Measurements from ENCODE around the gene MFSD6.
"Not testable (repeated sequence)": the region's sequence is repeated elsewhere in the genome, so short reads cannot be mapped to it uniquely, and the experiment has no call there.

Gene MFSD6

GRCh38 chr2:190415794-190416775 is 7.9 kb downstream of the MFSD6 start:
- H3K4me1 Mint-ChIP-seq, result peaks cover 87% of the 10 kb centered on the region
- ATAC-seq, result no peak
- H3K4me3 Mint-ChIP-seq, result peak overlapping the region; percentile 73 to 76

GRCh38 chr2:190417045-190417842 is 9.1 kb downstream of the MFSD6 start:
- no peaks in the 10 kb centered on the region for H3K9me3 Mint-ChIP-seq
- ATAC-seq (no peak), DNase-seq (no peak)
- H3K27me3 Mint-ChIP-seq, result no peaks in the 10 kb centered on the region
- H3K4me1 Mint-ChIP-seq, result peaks cover 87% of the 10 kb centered on the region
- H3K4me3 Mint-ChIP-seq, result no peak overlapping the region
- H3K27ac Mint-ChIP-seq, result peak overlapping the region in 1 of 2 donors; percentile 56

More at GRCh38 chr2:190415794-190416775, 7.9 kb downstream of the MFSD6 start:
- Mint-ChIP-seq H3K9me3 (no peaks in the 10 kb centered on the region), H3K27me3 (no peaks in the 10 kb centered on the region), H3K27ac (peak overlapping the region; percentile 92 to 94)
- no peak for DNase-seq

GRCh38 chr2:190418727-190419126 is 10.6 kb downstream of the MFSD6 start:
- Mint-ChIP-seq H3K9me3 (no peaks in the 10 kb centered on the region), H3K27ac (no peak overlapping the region), H3K27me3 (no peaks in the 10 kb centered on the region), H3K4me1 (peaks cover 87% of the 10 kb centered on the region), H3K4me3 (no peak overlapping the region)
- DNase-seq (no peak), ATAC-seq (no peak)

GRCh38 chr2:190420801-190421200 is 12.6 kb downstream of the MFSD6 start:
- no peak for DNase-seq
- Mint-ChIP-seq H3K4me3 (no peak overlapping the region), H3K27me3 (no peaks in the 10 kb centered on the region), H3K4me1 (peaks cover 91% of the 10 kb centered on the region), H3K27ac (no peak overlapping the region), H3K9me3 (no peaks in the 10 kb centered on the region)
- no peak for ATAC-seq

GRCh38 chr2:190425221-190425866 is 17.2 kb downstream of the MFSD6 start:
- Mint-ChIP-seq H3K4me3 (peak overlapping the region; percentile 66 to 69), H3K9me3 (no peaks in the 10 kb centered on the region), H3K27ac (peak overlapping the region; percentile 92 to 97), H3K27me3 (no peaks in the 10 kb centered on the region), H3K4me1 (peaks cover 77% of the 10 kb centered on the region)
- ATAC-seq, result no peak
- DNase-seq, result no peak

- Mint-ChIP-seq H3K4me1 (peaks cover 71% of the 10 kb centered on the region), H3K27me3 (no peaks in the 10 kb centered on the region), H3K4me3 (peak overlapping the region; percentile 66 to 69), H3K9me3 (no peaks in the 10 kb centered on the region), H3K27ac (peak overlapping the region; percentile 92 to 97)
- ATAC-seq (no peak), DNase-seq (no peak)
Observed at GRCh38 chr2:190425883-190426658, 17.9 kb downstream of the MFSD6 start.

DNA sequence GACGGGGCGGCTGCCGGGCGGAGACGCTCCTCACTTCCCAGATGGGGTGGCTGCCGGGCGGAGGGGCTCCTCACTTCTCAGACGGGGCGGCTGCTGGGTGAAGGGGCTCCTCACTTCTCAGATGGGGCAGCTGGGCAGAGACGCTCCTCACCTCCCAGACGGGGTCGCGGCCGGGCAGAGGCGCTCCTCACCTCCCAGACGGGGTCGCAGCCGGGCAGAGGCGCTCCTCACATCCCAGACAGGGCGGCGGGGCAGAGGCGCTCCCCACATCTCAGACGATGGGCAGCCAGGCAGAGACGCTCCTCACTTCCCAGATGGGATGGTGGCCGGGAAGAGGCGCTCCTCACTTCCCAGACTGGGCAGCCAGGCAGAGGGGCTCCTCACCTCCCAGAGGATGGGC is 22.7 kb downstream of the MFSD6 start:
- ATAC-seq, H3K27me3 Mint-ChIP-seq: not testable (repeated sequence)
- H3K4me1 Mint-ChIP-seq, result peaks cover 68% of the 10 kb centered on the region

DNA sequence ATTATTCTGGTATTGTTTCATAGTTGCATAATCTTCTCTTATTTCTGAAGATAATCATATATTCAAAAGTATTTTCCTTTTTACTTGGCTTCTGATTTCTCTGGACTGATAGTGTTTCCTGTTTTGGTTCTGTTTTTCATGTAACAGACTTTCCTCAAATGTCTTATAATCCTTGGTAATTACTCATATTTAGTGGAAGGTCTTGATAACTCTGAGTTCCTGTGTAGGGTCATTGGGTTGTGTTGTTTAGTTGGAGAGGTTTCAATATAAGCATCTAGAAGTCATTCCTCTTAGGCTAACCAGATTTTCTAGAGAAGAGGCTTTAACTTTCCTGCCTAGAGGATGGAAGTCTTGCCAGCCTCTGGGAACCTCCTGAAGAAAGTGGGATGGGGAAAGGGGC is 23.8 kb downstream of the MFSD6 start:
- no peaks in the 10 kb centered on the region for H3K9me3 Mint-ChIP-seq
- ATAC-seq (peak; percentile 55), DNase-seq (no peak)
- H3K4me3 Mint-ChIP-seq, result no peak overlapping the region
- H3K4me1 Mint-ChIP-seq, result peaks cover 65% of the 10 kb centered on the region
- H3K27ac Mint-ChIP-seq, result peak overlapping the region; percentile 38 to 59
- no peaks in the 10 kb centered on the region for H3K27me3 Mint-ChIP-seq

More for the DNA sequence above, 22.7 kb downstream of the MFSD6 start:
- not testable (repeated sequence) for H3K9me3 Mint-ChIP-seq, H3K4me3 Mint-ChIP-seq, DNase-seq, H3K27ac Mint-ChIP-seq

- Mint-ChIP-seq H3K4me1 (peaks cover 61% of the 10 kb centered on the region), H3K4me3 (no peak overlapping the region), H3K9me3 (no peaks in the 10 kb centered on the region), H3K27me3 (no peaks in the 10 kb centered on the region), H3K27ac (peak overlapping the region in 1 of 2 donors; percentile 17)
- DNase-seq, result no peak
- ATAC-seq, result no peak
Observed at GRCh38 chr2:190432567-190433231, 24.5 kb downstream of the MFSD6 start.

DNA sequence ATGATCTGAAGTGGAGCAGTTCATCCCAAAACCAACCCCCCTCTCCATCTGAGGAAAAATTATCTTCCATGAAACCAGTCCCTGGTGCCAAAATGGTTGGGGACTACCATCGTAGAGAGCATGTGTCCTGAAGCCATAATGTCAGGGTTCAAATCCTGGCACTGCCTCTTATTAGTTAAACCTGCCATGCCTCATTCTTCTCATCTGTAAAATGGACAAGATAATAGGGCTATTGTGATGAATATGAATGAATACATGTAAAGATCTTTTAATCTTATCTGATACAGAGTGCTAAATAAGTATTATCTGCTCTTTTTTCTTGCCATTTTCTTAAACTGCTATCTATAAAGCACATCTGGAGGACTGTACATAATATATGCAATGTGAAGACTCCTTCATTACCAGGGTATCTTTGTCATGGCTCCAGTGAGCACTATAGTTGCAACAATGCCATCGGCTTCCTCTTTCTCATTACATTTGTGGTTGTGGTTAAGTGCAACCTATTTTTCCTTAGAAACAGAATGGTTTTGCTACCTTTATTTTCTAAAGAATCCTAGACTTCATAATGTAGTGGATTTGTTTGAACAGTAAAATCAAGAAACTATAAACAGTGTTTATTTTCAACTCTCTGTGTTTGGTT is 27.0 kb downstream of the MFSD6 start:
- no peak overlapping the region for H3K4me3 Mint-ChIP-seq
- DNase-seq, result no peak
- peak overlapping the region in 1 of 2 donors; percentile 52 for H3K27ac Mint-ChIP-seq
- H3K27me3 Mint-ChIP-seq, result no peaks in the 10 kb centered on the region
- no peaks in the 10 kb centered on the region for H3K9me3 Mint-ChIP-seq
- peaks cover 72% of the 10 kb centered on the region for H3K4me1 Mint-ChIP-seq
- no peak for ATAC-seq

DNA sequence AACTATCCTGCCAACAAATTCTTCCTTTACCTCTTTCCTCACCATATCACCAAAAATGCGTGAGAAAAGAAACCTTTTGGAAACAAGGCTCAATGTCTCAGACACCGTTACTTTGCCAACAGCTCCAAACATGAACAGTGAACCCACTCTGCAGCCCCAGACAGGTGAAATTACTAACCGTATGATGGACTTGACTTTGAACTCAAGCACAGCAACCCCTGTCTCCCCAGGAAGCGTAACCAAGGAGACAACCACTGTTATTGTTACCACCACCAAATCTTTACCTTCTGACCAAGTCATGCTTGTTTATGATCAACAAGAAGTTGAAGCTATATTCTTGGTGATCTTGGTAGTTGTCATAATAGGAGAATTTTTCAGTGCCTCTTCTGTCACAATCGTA is 28.4 kb downstream of the MFSD6 start:
- no peak for DNase-seq
- no peak for ATAC-seq
- no peaks in the 10 kb centered on the region for H3K9me3 Mint-ChIP-seq
- no peaks in the 10 kb centered on the region for H3K27me3 Mint-ChIP-seq
- H3K4me3 Mint-ChIP-seq, result no peak overlapping the region
- H3K27ac Mint-ChIP-seq, result no peak overlapping the region
- peaks cover 77% of the 10 kb centered on the region for H3K4me1 Mint-ChIP-seq

- no peaks in the 10 kb centered on the region for H3K9me3 Mint-ChIP-seq
- no peak for ATAC-seq
- no peaks in the 10 kb centered on the region for H3K27me3 Mint-ChIP-seq
- H3K4me3 Mint-ChIP-seq, result no peak overlapping the region
- H3K4me1 Mint-ChIP-seq, result peaks cover 72% of the 10 kb centered on the region
- DNase-seq, result no peak
- no peak overlapping the region for H3K27ac Mint-ChIP-seq
Observed at GRCh38 chr2:190440113-190440512, 32.0 kb downstream of the MFSD6 start.

GRCh38 chr2:190441564-190441963 is 33.4 kb downstream of the MFSD6 start:
- no peak overlapping the region for H3K4me3 Mint-ChIP-seq
- H3K9me3 Mint-ChIP-seq, result no peaks in the 10 kb centered on the region
- ATAC-seq, result no peak
- H3K27me3 Mint-ChIP-seq, result no peaks in the 10 kb centered on the region
- peaks cover 72% of the 10 kb centered on the region for H3K4me1 Mint-ChIP-seq
- no peak for DNase-seq
- H3K27ac Mint-ChIP-seq, result peak overlapping the region in 1 of 2 donors; percentile 48

DNA sequence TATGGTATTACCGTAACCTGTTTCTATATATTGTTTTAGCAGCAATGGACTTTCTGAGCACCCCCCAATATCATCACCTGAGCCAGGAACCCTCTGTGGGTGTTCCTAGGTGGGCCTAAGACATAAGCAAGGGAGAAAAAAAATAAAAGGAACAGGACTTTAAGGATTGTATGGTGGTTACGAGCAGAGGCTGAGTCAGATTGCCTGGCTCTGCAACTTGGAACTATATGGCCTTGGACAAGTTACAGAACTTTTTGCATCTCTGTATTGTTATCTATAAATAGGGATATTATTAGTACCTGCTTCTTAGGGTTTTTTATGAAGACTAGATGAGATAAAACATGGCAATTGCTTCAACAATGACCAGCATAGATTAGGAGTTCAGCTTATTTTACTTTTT is 34.9 kb downstream of the MFSD6 start:
- Mint-ChIP-seq H3K27me3 (no peaks in the 10 kb centered on the region), H3K4me3 (no peak overlapping the region), H3K4me1 (peaks cover 71% of the 10 kb centered on the region), H3K9me3 (no peaks in the 10 kb centered on the region), H3K27ac (no peak overlapping the region)
- DNase-seq (no peak), ATAC-seq (no peak)

All from stimulated activated naive CD8-positive, alpha-beta T cell treated with anti-CD3 and anti-CD28 coated beads, Interleukin-15, amount 100 ng/mL, for 72 hours (primary cell).